Breast epithelium (tissue), 3 donors: ENCODE measurements around the gene CDH23.

Experiments
- CTCF ChIP-seq, 3 donors: fragments of 450-650 bp; IDR thresholded peaks; one replicate each; pipeline ENCODE4 v1.5.1; 2016 to 2017; ENCODE audit warnings: antibody characterized with exemption in 3 of 3, mild to moderate bottlenecking in 3 of 3, moderate library complexity in 3 of 3
- POLR2A ChIP-seq: fragments of 450-650 bp; IDR thresholded peaks from one replicate; pipeline ENCODE4 v1.6.1; 2016; ENCODE audit warnings: antibody characterized with exemption, mild to moderate bottlenecking, moderate library complexity
- POLR2AphosphoS5 ChIP-seq, 3 donors: sonication (generic); formaldehyde crosslinking; IDR thresholded peaks; one replicate each; pipeline ENCODE4 v1.6.1; 2017; ENCODE audit warnings: antibody characterized with exemption in 3 of 3

GRCh38 chr10:71575934-71576801 is 179.4 kb downstream of the CDH23 start:
- TF ChIP-seq CTCF (IDR thresholded peaks at IDR 0.05), result no peak
- TF ChIP-seq POLR2AphosphoS5 (IDR thresholded peaks at IDR 0.05), result no peak
- no peak for TF ChIP-seq POLR2A
